WTC11 (cell line): ENCODE results near the gene SMIM22. TPM values are rescaled to one million over a fixed set of nuclear protein-coding genes. Genes with fewer than 3 reads are reported as not detected.

ENCODE experiments used
- ARID4B ChIP-seq: sonication (generic); formaldehyde crosslinking; IDR thresholded peaks from 2 replicates; pipeline ENCODE4 v1.8.0; 2023; ENCODE audit warnings: missing genetic modification reagents, mild to moderate bottlenecking, borderline replicate concordance
- ATF2 ChIP-seq: sonication (generic); formaldehyde crosslinking; IDR thresholded peaks from 2 replicates; pipeline ENCODE4 v1.8.1; 2022; ENCODE audit warnings: low read depth, missing genetic modification reagents, borderline replicate concordance
- CREM ChIP-seq: sonication (generic); formaldehyde crosslinking; IDR thresholded peaks from 2 replicates; pipeline ENCODE4 v1.8.1; 2022; ENCODE audit warnings: mild to moderate bottlenecking, missing genetic modification reagents, moderate library complexity
- CTCF ChIP-seq: fragments of 200-600 bp; IDR thresholded peaks from 2 replicates; pipeline ENCODE4 v1.8.0; 2022; ENCODE audit warnings: antibody characterized with exemption
- FOXP4 ChIP-seq: sonication (generic); formaldehyde crosslinking; IDR thresholded peaks from 2 replicates; pipeline ENCODE4 v1.8.0; 2022; ENCODE audit warnings: mild to moderate bottlenecking, missing genetic modification reagents
- JAZF1 ChIP-seq: fragments of 250-450 bp; sonication (Bioruptor Pico); IDR thresholded peaks from 2 replicates; pipeline ENCODE4 v1.9.0; 2021; ENCODE audit warnings: moderate library complexity, mild to moderate bottlenecking, inconsistent platforms
- OVOL2 ChIP-seq: fragments of 250-450 bp; sonication (Bioruptor Pico); IDR thresholded peaks from 2 replicates; pipeline ENCODE4 v1.9.0; 2021; ENCODE audit warnings: mild to moderate bottlenecking, borderline replicate concordance
- PREB ChIP-seq: sonication (generic); formaldehyde crosslinking; IDR thresholded peaks from 2 replicates; pipeline ENCODE4 v1.8.1; 2022; ENCODE audit warnings: mild to moderate bottlenecking, missing genetic modification reagents, moderate library complexity, borderline replicate concordance
- STAT6 ChIP-seq: sonication (generic); formaldehyde crosslinking; conservative IDR thresholded peaks from 2 replicates; pipeline ENCODE4 v1.8.1; 2023; ENCODE audit warnings: mild to moderate bottlenecking, low read depth, missing genetic modification reagents, moderate library complexity
- TEAD4 ChIP-seq: sonication (generic); formaldehyde crosslinking; IDR thresholded peaks from 2 replicates; pipeline ENCODE4 v1.8.0; 2022; ENCODE audit warnings: mild to moderate bottlenecking, missing genetic modification reagents
- TP53 ChIP-seq: sonication (generic); formaldehyde crosslinking; IDR thresholded peaks from 2 replicates; pipeline ENCODE4 v1.8.1; 2023; ENCODE audit warnings: mild to moderate bottlenecking, missing genetic modification reagents
- USF1 ChIP-seq: sonication (generic); formaldehyde crosslinking; IDR thresholded peaks from 2 replicates; pipeline ENCODE4 v1.8.0; 2022; ENCODE audit warnings: mild to moderate bottlenecking, missing genetic modification reagents
- USF2 ChIP-seq: sonication (generic); formaldehyde crosslinking; IDR thresholded peaks from 2 replicates; pipeline ENCODE4 v1.8.1; 2023; ENCODE audit warnings: mild to moderate bottlenecking, missing genetic modification reagents, moderate library complexity
- ZBTB43 ChIP-seq: sonication (generic); formaldehyde crosslinking; IDR thresholded peaks from 2 replicates; pipeline ENCODE4 v1.8.1; 2023; ENCODE audit warnings: mild to moderate bottlenecking, missing genetic modification reagents
- ZNF281 ChIP-seq: sonication (generic); formaldehyde crosslinking; IDR thresholded peaks from 2 replicates; pipeline ENCODE4 v1.8.0; 2023; ENCODE audit warnings: mild to moderate bottlenecking, missing genetic modification reagents
- total RNA-seq: library from RNA; stranded (reverse); gene quantifications from 3 replicates; pipeline ENCODE4 v1.2.3, GENCODE V29; 2021

The SMIM22 gene
- total RNA-seq, 1 experiment from 2014 or later = not detected

GRCh38 chr16:4768549-4769305 is 26.4 kb upstream of the SMIM22 start (continued):
- TF ChIP-seq ARID4B (CRISPR knock-in tag) (peak; percentile 60; the same call in 1 of the 2 replicates), PREB (no peak), STAT6 (CRISPR knock-in tag) (no peak), TP53 (CRISPR knock-in tag) (no peak), FOXP4 (no peak), ZBTB43 (CRISPR knock-in tag) (no peak), TEAD4 (CRISPR knock-in tag) (no peak), CREM (no peak), USF1 (CRISPR knock-in tag) (peak; percentile 48; the same call in 1 of the 2 replicates), OVOL2 (CRISPR knock-in tag) (no peak), JAZF1 (no peak), USF2 (CRISPR knock-in tag) (no peak), CTCF (no peak), ZNF281 (CRISPR knock-in tag) (no peak), ATF2 (no peak)
